ENCODE results near the gene MRC2. TPM values are rescaled to one million over a fixed set of nuclear protein-coding genes. Genes with fewer than 3 reads are reported as not detected.
A peak's percentile ranks its signal among the peaks of the same experiment; 100 is the strongest.

MRC2 gene
- total RNA-seq, 1 donor from 2014 or later, result 361 TPM

DNA sequence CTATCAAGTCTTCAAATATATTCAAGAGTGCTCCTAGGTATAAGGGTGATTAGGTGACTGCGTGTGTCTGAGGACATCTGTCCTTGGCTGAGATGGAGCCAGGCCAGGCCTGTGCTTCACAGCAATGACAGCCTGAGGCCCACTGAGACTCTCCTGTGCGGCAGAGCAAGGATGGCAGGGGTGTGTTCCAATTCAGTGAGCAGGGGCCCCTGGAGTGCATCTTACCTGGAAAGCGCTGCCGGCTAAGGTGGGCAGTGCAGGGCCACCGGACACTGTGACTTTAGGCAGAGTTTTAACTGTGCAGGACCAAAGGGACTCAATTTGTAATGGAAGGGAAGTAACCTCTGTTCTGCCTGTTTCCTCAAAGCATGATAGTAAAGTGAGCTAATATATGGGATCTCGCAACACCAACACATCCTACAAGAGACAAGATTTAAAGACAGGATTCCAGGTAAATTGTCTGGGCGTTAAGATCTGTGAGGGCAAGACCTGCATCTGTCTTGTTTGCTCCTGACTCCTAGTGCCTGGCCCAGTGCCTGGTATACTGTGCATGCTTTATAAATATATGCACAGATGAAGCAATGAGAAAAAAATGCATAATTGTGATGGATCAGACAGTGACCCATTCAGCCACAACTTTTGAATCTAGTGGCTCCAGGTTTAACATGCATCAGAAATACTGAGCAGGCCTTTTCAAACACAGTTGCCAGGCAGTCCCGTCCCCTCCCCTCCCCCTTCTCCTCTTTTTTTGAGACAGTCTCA is 86.7 kb downstream of the MRC2 start:
- Mint-ChIP-seq H3K9me3 (ENCODE audit: unreplicated experiment) (peaks cover 12% of the 10 kb centered on the region), H3K4me1 (ENCODE audit: low read depth, unreplicated experiment) (peaks cover 2% of the 10 kb centered on the region), H3K4me3 (ENCODE audit: unreplicated experiment) (no peak overlapping the region), H3K27ac (ENCODE audit: unreplicated experiment) (no peak overlapping the region), H3K36me3 (ENCODE audit: low read depth, unreplicated experiment) (no peaks in the 10 kb centered on the region), H3K27me3 (ENCODE audit: low read depth, unreplicated experiment) (peaks cover 14% of the 10 kb centered on the region)
- H3K9me3 ChIP-seq (ENCODE audit: insufficient read depth, low read depth, low read length), result no peaks in the 10 kb centered on the region
- FAIRE-seq (no peak), DNase-seq (ENCODE audit: low read depth) (peak; percentile 69)
- no peak overlapping the region for H3K27ac ChIP-seq (ENCODE audit: low read depth, low read length)
- TF ChIP-seq EZH2 (IDR thresholded peaks at IDR 0.05; ENCODE audit: insufficient read depth, low read length), result no peak
- TF ChIP-seq, protein P1, sequence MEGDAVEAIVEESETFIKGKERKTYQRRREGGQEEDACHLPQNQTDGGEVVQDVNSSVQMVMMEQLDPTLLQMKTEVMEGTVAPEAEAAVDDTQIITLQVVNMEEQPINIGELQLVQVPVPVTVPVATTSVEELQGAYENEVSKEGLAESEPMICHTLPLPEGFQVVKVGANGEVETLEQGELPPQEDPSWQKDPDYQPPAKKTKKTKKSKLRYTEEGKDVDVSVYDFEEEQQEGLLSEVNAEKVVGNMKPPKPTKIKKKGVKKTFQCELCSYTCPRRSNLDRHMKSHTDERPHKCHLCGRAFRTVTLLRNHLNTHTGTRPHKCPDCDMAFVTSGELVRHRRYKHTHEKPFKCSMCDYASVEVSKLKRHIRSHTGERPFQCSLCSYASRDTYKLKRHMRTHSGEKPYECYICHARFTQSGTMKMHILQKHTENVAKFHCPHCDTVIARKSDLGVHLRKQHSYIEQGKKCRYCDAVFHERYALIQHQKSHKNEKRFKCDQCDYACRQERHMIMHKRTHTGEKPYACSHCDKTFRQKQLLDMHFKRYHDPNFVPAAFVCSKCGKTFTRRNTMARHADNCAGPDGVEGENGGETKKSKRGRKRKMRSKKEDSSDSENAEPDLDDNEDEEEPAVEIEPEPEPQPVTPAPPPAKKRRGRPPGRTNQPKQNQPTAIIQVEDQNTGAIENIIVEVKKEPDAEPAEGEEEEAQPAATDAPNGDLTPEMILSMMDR (IDR thresholded peaks at IDR 0.05; ENCODE audit: insufficient read depth, low read depth, low read length), result no peak
- H3K4me3 ChIP-seq (ENCODE audit: insufficient read depth, low read depth, low read length), result no peak overlapping the region
- H3K9ac ChIP-seq (ENCODE audit: low read length), result no peak overlapping the region
- H3K4me2 ChIP-seq (ENCODE audit: low read length), result peak overlapping the region; percentile 13
- H3K27me3 ChIP-seq (ENCODE audit: insufficient read depth, low read length), result no peaks in the 10 kb centered on the region
- no peaks in the 10 kb centered on the region for H3K79me2 ChIP-seq (ENCODE audit: insufficient read depth, low read length)
- H3K4me1 ChIP-seq (ENCODE audit: insufficient read depth, low read length), result peaks cover 19% of the 10 kb centered on the region
- no peaks in the 10 kb centered on the region for H4K20me1 ChIP-seq (ENCODE audit: insufficient read depth, low read length)
- H3K36me3 ChIP-seq (ENCODE audit: insufficient read depth, low read length), result no peaks in the 10 kb centered on the region
- no peak overlapping the region for H2AFZ ChIP-seq (ENCODE audit: low read depth, low read length)

DNA sequence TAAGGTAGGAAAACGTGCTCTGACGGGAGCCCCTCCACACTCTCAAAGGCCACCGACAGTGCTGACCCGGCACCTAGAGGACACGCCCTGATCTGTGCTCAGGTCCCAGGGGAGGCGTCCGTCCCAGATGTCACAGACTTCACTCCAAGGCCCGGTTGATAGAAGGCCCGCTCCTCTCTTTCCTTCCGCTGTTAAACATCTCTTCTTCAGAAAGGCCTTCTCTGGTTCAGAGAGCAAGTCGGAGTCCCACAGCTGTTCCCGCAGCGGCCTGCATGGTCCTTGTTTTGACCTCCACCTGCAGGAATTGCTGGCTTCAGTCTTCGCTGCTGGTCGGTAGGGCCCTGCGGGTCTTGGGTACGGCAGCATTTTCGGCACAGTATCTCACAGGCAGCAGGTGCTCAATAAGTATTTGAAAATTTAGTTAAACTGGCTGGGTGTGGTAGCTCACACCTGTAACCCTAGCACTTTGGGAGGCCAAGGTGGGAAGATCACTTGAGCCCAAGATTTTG is 88.5 kb downstream of the MRC2 start:
- Histone ChIP-seq H2AFZ (ENCODE audit: low read depth, low read length) (no peak overlapping the region), H3K79me2 (ENCODE audit: insufficient read depth, low read length) (no peaks in the 10 kb centered on the region), H3K36me3 (ENCODE audit: insufficient read depth, low read length) (no peaks in the 10 kb centered on the region), H3K9me3 (ENCODE audit: insufficient read depth, low read depth, low read length) (no peaks in the 10 kb centered on the region), H3K27me3 (ENCODE audit: insufficient read depth, low read length) (no peaks in the 10 kb centered on the region), H3K4me3 (ENCODE audit: insufficient read depth, low read depth, low read length) (no peak overlapping the region), H3K4me1 (ENCODE audit: insufficient read depth, low read length) (peaks cover 19% of the 10 kb centered on the region), H4K20me1 (ENCODE audit: insufficient read depth, low read length) (no peaks in the 10 kb centered on the region), H3K9ac (ENCODE audit: low read length) (no peak overlapping the region), H3K27ac (ENCODE audit: low read depth, low read length) (no peak overlapping the region), H3K4me2 (ENCODE audit: low read length) (no peak overlapping the region)
- Mint-ChIP-seq H3K27me3 (ENCODE audit: low read depth, unreplicated experiment) (peaks cover 12% of the 10 kb centered on the region), H3K36me3 (ENCODE audit: low read depth, unreplicated experiment) (peaks cover 2% of the 10 kb centered on the region), H3K9me3 (ENCODE audit: unreplicated experiment) (peaks cover 7% of the 10 kb centered on the region), H3K27ac (ENCODE audit: unreplicated experiment) (peak overlapping the region; percentile 15), H3K4me3 (ENCODE audit: unreplicated experiment) (no peak overlapping the region), H3K4me1 (ENCODE audit: low read depth, unreplicated experiment) (peaks cover 5% of the 10 kb centered on the region)
- FAIRE-seq (no peak), DNase-seq (ENCODE audit: low read depth) (no peak)
- TF ChIP-seq, protein P1 (IDR thresholded peaks at IDR 0.05; ENCODE audit: insufficient read depth, low read depth, low read length), result no peak
- no peak for TF ChIP-seq EZH2 (IDR thresholded peaks at IDR 0.05; ENCODE audit: insufficient read depth, low read length)
